Epithelial cell of proximal tubule (primary cell): ENCODE data around the gene ACSL5. TPM values are rescaled to one million over a fixed set of nuclear protein-coding genes. Genes with fewer than 3 reads are reported as not detected.

Source experiments
- DNase-seq: peaks from one replicate; pipeline ENCODE4 v3.0.0-alpha.2; 2011; ENCODE audit warnings: low read depth
- H3K4me3 ChIP-seq: 2 replicates; pipeline ENCODE4 v1.5.1; 2011; ENCODE audit warnings: low read depth, mild to moderate bottlenecking, low read length
- CTCF ChIP-seq: conservative IDR thresholded peaks from 2 replicates; pipeline ENCODE4 v1.5.1; 2012; ENCODE audit warnings: low read depth, mild to moderate bottlenecking, low read length
- total RNA-seq: library from RNA; depleted of rRNA; stranded (reverse); fragments of >200 nt; gene quantifications from 2 replicates; pipeline ENCODE4 v1.2.3, GENCODE V29; 2015

Gene ACSL5
- total RNA-seq, 1 donor from 2014 or later, result 3.1 TPM

- DNase-seq, result no peak
- TF ChIP-seq CTCF, result peak; percentile 19
Measured at GRCh38 chr10:112446855-112447619, 73.1 kb downstream of the ACSL5 start, which contains the start of the genes VTI1A and ZDHHC6. Gene VTI1A, plus strand, starts transcription at chr10:112447215. Its CDS starts 159 bp downstream, at chr10:112447374. Gene ZDHHC6, minus strand, starts transcription at chr10:112446914. Its CDS starts 1,478 bp downstream, at chr10:112445436.

GRCh38 chr10:112447620-112447928, 73.7 kb downstream of the ACSL5 start:
- no peak for DNase-seq
- peak overlapping the region; percentile 99 for H3K4me3 ChIP-seq
- TF ChIP-seq CTCF, result no peak

More at GRCh38 chr10:112446855-112447619, 73.1 kb downstream of the ACSL5 start, which contains the start of the genes VTI1A and ZDHHC6:
- peak within 1 kb of the TSS; percentile 99 for H3K4me3 ChIP-seq

GRCh38 chr10:112448888-112449287, 75.0 kb downstream of the ACSL5 start:
- DNase-seq, result no peak
- H3K4me3 ChIP-seq, result no peak overlapping the region
- TF ChIP-seq CTCF, result no peak

- no peak for TF ChIP-seq CTCF
Measured at GRCh38 chr10:112454910-112455779, 81.2 kb downstream of the ACSL5 start.

GRCh38 chr10:112456533-112456932, 82.6 kb downstream of the ACSL5 start:
- TF ChIP-seq CTCF, result peak; percentile 19
- no peak overlapping the region for H3K4me3 ChIP-seq
- DNase-seq, result no peak

More at GRCh38 chr10:112454910-112455779, 81.2 kb downstream of the ACSL5 start:
- no peak for DNase-seq
- H3K4me3 ChIP-seq, result no peak overlapping the region

- DNase-seq, result no peak
- no peak for TF ChIP-seq CTCF
- H3K4me3 ChIP-seq, result no peak overlapping the region
Measured at GRCh38 chr10:112460366-112460765, 86.5 kb downstream of the ACSL5 start.
